COR-L47 (cell line): ENCODE data around the gene IMMP2L.

ENCODE experiments used
- DNase-seq: peaks from one replicate; lab custom pipeline; 2025; lab: John Stamatoyannopoulos, UW

Gene IMMP2L

DNA sequence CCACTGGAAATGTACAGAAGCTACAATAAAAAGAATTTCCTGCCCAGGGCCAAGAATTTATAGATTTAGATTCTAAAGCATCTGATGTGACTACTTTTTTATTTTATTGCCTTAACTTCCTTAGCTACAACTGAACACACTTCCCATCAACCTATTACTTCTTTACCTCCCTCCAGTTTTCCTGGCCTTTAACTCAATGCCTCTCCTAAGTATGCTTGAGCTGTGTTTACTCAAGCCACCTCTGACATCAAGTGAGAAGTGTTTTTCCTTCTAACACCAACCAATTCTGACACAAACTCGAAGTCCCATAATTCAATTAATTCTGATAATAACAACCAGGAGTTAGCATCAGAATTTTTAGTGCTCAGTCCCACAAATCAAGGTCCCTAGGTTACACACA, 170.0 kb downstream of the IMMP2L start:
- DNase-seq: no peak

DNA sequence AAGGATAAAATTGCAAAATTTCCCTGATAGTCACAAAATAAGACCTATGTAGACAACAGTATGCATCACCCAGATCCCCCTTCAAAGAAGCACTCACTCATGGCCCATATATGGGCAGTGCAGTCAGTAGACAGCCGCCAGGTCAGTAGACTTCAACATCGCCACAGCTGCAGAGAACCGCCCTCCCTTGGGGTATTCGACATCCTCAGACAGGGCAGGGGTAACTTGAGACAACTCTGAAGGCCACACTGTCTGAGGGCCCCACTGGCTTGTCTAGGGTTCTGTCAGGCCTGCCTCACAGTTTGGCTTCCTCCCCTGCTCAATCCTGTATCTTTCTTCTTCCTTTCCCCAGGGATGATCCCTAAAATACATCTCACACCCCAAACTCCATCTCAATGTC, 172.3 kb downstream of the IMMP2L start:
- no peak for DNase-seq

DNA sequence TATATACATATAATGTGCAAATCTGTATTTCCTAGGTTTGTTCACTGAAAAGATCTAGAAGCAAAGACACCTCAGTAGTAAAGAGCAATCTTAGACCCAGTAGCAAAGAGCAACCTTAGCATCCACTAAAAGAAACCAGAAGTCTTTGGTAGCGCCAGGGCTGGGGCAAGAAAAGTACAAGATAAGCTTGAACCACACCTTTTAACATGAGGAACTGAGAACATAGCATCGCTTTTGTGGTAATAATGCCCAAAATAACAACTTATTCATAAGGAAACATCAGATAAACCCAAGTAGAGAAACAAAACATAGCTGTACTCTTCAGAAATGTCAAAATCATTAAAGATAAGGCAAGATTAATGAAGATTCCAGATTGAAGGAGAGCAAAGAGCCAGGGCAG, 173.4 kb downstream of the IMMP2L start:
- no peak for DNase-seq

DNA sequence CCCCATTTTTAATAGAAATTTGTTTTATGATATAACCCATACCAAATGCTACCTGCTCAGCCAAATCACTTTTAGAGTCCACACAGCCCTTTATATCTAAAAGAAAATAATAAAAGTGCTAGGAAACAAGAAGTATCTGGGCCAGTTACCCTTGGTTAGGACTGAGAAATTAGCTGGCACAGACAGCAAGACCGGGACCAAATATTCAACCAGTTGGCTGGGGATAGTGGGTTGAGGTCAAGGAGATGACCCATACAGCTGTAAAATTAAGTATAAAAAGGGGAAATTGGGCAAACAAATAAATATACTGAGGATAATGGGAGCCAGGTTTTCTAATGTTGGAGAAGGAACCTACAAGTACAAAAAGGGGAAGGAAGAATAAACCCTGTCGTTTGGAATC, 174.3 kb downstream of the IMMP2L start:
- DNase-seq: no peak

DNA sequence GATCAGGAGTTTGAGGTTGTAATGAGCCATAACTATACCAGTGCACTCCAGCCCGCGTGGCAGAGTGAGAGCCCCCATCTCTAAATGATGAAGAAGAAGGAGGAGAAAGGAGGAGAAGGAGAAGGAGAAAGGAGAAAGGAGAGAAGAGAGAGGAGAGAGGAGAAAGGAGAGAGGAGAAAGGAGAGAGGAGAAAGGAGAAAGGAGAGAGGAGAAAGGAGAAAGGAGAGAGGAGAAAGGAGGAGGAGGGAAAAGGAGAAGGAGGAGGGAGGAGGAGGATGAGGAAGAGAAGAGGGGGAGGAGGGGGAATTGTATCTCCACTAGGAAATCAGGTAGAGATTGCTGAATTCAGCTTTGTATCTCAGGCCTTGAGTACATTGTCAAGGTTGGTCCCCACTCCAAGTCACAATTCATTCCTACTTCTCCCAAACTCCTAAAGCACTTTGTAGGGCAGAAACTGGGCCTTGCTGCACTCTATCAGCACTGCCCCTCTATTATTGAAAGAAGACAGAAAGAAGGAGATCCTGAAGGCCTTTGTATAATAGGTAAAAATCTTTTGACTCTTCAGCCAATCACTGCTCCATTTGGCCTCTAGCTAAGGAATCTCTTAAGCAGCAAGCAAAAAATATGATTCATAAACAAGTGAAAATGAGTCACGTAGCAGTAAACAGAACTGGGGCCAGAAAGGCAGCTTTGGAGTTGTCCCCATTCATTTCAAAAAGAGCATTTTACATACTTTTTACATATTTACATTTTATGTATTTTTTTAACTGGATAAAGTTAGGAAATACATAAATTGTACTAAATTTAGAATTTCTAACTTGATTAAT, 178.0 kb downstream of the IMMP2L start:
- no peak for DNase-seq

DNA sequence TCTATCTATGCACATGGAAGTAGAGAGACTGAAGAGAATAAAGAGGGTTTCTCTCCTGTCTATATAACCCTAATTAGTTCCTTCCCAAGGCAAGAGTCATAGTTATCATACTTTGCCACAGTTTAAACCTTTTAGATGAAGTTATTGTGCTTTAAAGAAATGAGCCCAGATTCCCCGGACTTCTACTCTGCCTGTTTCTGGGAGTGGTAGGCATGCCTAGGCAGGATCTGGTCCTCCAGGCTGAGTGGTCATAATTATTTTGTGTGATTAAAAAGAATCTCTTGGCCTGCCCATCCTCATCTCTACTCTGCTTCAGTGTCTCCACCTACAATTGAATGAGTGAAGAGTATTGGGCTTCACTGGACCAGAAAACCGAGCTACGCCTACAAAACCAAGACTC, 179.2 kb downstream of the IMMP2L start:
- DNase-seq: no peak

DNA sequence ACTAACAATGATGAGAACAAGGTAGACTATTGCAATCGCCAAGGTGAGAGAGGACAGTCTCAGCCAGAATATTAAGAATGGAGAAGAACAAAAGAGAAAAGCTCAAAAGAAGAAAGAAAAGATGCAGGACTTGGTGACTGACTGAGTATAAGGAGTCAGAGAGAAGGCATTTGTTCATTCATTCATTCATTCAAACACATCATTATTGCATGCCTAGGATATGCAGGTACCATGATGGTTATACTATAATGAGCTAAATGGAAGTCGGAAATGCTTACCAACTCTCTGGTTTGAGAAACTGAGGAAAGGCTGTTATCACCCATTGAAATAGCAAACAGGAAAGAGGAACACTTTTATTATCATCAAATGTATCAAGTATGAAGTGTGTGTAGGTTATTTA, 180.7 kb downstream of the IMMP2L start:
- DNase-seq: no peak

DNA sequence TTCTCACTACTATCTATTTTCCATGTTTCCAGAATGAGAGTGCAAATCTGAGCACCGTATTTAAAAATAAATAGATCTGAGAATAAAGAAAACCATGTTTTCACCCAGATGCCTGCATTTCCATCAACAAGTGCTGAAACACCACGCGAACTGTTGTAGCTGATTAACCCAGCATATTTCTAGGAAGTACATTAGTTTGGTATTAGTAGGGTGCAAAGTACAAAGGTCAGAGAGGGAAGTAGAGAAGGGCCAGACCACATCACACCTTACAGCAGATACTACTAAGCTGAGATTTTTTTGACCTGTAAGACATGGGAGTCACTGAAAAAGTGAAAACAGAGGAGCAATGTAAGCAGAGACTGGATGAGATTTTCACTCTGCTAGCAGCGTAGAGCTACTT, 181.3 kb downstream of the IMMP2L start:
- DNase-seq: no peak

DNA sequence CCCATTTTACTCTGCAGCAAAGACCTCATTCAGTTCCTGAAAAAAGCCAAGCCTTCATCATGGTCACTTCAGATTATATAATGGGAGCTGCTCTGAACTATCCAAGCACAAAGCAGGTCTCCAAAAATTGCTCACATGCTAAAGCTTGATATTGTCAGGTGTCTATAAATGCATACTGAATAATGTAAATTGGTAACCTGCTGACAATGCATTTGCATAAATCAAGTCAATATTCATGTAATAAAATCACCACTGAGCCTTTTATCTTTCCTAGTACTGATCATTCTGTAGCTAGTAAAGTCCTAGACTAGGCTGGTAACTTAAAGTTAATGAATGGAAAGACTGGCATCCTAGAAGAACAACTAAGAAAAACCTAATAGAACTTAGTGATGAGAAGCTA, 188.3 kb downstream of the IMMP2L start:
- no peak for DNase-seq

DNA sequence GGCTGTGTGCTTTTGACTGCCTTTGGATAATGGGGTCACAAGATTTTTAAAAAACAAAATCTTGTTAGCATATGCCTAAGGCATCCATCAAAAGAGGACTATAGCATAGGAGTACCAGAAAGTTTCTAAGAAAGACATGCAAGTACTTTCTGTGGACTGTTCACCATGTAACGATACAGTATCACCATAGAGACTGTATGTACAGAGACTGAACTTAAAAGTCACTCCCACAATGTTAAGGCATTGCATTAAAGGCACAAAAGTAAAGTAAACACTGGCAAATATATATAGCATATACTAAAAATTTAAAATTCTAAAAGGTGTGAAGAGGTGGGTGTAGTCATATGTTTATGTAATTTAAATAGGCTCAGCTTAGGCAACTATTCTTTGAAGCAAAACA, 190.9 kb downstream of the IMMP2L start:
- DNase-seq: no peak

DNA sequence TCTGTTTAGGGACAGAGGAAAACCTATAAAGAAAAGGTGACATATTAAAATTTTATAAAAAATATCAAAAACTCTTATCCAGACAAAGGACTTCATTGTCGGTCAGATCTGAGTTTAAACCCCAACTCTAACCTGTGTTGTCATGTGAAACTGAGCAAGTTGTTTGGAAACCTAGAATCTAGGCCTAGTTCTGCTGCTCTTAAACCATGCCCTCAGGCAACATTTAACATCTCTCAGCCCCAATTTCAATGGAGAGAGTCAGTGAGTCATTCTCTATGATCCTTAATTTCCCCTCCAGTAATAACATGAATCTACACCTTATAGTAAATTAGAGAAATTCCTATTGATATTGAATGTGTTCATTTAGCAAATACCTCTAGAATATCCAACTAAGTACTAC, 192.3 kb downstream of the IMMP2L start:
- no peak for DNase-seq

DNA sequence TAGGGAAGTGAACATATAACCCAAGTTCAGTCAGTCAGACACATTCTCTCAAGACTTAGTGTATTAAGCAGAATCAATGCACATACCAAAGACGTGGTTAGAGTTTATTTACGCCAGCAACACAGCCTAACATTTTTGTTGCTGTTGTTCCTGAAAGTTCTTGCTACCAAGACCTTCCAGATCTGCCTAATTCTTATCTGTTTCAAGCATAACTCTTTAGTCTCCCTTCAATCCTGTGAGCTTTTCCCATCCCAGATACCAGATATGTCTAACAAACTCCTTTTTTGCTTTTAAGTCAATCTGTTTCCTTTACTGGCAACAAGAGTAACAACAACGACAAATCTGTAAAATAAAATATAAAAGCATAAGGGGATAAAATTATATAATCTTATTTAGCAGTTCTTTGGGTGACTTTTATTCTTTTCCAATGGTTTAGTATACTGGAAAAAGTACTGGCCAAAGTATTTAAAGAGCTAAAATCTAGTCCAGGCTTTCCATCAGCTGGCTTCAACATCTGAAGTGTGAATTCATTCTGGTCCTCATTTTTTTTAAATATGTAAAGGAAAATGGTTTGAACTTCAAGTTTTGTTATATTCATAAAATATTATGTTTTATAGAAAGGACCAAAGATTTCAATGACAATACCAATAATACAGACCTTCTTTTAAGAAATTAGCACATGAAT, 193.8 kb downstream of the IMMP2L start:
- DNase-seq: no peak

DNA sequence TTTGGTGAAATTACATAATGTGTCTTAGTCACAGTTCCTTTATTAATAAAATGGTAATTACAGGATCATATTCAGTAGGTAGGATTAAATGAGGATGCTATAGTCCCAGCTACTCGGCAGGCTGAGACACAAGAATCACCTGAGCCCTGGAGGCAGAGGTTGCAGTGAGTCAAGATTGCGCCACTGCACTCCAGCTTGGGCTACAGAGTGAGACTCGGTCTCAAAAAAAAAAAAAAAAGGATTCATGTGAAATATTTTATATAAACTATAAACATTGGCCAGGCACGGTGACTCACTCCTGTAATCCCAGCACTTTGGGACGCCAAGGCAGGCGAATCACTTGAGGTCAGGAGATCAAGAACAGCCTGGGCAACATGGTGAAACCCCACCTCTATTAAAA, 197.9 kb downstream of the IMMP2L start:
- no peak for DNase-seq

DNA sequence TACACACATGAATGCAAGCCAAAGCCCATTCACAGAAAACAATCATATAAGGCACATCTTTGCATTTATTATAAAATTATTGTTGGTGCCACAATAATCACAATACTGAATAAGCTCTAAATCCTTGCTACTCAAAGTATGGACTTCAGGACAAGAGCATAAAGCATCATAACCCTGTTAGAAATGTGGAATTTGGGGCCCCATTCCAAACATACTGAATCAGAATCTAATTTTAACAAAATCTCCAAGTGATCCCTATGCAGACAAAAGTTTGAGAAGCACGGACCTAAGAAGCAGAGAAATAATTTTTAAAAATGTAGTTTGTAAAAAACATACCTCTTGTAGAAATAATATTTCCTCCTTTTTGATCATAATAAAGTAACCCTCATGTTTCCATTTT, 199.2 kb downstream of the IMMP2L start:
- no peak for DNase-seq

DNA sequence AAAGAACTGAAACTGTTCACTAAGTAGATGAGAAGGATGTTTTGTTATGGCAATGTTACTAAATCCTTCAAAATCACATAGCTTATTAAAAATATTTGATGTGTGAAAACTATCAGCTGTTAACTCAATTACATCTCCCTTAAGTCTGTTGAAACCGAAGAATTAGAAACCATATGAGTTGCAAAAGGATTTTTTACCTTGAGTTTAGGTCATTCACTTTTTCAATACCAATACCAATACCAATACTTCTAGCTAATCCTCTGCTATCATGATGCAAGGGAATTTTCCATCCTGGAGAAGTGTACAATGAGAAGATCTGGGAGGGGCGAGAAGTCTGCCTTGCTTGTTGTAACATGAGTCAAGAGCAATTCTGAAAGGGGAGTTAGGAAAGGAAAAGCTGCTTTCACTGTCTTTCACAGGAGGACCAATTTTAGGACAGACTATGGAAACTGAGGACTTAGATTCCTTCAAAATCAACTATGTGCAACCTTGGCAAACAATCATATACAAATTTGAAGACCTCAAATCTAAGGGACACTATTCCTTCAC, 199.7 kb downstream of the IMMP2L start:
- DNase-seq: no peak

DNA sequence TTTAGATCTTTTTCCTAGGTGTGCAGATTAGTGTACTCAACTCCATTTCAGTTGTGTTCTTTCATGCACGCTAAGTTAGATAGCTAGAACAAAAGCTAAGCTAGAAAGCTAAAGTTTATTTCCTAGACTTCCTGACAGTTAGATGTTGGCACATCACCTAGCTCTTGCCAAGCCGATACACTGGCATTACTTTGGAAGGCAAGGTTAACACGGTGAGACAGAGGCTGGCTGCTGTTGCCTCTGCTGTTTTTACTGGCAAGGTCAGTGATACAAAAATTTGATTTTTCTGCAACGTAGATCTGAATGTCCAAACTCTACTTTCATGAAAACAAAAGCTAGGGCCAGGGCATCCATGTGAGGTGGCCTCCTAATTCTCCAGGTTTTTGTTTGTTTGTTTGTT, 203.4 kb downstream of the IMMP2L start:
- no peak for DNase-seq

DNA sequence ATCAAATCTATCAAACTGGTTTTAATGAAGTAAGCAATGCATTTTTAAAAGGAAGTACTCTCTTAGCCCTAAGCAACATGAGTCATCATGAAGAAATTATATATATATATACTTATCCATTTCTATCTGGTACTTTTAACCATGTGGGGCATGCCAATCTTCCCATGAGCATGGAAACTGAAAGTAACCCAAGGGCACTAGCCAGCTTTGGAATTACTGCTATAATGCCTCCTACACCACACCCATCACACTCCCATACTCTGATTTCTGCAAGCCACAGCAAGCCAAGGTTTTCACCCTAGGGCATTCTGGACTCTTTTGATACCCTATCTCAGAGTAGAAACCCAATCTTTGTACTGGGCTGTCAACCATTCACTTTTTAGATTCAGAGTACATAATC, 204.6 kb downstream of the IMMP2L start:
- no peak for DNase-seq

DNA sequence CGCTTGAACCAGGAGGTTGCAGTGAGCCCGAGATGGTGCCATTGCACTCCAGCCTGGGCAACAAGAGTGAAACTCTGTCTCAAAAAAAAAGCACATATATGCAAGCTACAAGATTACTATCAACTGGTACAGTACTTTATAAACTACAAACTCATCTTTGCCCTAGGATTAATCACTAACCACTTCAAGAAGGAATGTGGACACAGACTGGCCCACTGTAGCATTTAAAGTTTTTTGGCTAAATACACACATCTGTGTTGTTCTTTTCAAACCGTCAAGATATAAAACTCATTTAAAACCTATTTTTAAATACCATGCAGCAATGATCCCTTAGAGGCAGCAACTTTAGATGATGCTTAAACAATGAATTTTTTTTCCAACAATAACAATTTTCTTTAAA, 205.4 kb downstream of the IMMP2L start:
- DNase-seq: no peak

DNA sequence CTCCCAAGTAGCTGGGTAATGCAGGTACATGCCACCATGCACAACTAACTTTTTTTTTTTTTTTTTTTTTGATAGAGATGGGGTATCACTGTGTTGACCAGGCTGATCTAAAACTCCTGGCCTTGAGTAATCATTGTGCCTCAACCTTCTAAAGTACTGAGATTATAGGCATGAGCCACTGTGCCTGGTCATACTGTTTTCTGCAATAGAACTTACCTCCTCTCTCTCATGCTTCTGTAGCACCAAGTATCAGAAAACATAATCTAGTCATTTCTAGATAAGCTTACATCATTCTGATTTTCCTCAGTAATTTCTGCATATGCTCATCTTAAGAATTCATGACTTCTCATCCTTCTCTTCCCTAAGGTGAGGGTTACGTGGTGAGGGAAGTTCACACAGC, 210.0 kb downstream of the IMMP2L start:
- no peak for DNase-seq

DNA sequence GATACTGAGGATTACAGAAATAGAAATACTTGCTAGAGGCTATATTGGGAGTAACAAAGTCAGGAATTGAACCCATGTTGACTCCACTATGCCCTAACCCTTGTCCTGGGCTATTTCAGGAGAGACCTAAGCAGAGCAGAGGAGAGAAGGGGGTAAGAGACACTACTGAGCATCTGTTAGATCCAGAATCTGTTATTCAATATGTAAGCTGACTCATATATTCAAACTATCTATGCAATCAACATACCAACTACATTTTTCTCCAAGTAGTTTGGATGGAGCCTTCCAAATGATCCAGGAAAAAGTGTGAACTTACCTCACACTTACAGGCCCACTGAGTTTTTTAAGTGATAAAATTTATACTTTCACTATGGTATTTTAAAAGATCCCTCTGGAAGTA, 216.1 kb downstream of the IMMP2L start:
- DNase-seq: no peak

DNA sequence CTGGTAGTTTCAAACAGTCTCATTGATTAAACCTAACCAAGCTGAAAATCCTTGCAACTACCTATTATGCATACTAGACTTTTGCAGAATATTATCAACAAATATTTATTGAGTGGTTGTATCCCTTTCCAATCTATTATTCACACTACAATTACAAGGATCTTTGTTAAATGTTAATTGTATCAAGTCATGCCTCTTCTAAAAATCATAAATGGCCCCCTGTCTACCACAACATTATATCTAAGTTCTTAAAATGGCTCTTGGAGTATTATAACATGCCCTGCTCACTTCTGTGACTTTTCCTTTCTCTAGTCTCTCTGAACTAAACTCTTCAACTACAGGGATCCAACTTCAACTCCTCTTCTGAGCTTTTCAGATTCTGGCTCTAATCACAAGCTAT, 219.3 kb downstream of the IMMP2L start:
- DNase-seq: no peak

DNA sequence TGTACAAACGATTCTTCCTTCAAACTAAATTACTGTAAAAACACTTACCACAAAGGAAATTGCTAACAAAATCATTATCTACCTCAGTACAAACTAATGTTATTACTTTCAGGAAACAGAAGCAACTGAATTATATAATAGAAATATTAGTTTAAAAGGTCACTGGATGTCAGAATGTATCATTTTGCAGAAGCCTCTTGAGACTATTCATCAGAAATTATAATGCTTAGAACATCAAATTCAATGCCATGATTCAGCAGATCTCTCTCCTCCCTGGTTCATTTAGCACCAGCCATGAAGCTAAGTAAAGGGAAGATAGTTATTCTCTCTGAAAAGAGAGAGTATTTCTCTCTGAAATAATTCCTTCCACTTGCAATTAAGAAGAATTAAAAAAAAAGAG, 223.3 kb downstream of the IMMP2L start:
- no peak for DNase-seq

DNA sequence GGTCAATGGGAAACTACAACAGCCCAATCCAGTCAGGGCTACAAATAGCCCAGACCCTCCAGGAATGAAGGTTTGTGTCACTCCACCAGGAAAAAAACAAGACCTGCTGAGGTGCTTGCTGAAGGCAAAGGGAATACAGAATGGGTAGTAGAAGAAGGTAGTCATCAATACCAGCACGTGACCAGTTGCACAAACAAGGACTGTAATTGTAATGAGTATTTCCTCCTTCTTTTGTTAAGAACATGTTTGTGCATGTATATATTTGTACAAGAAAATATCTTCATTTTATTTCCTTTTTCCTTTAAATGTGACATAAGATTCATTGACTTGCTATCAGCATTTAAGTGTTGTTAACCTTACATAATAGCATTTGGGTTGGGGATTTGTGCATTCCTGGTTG, 229.3 kb downstream of the IMMP2L start:
- no peak for DNase-seq

DNA sequence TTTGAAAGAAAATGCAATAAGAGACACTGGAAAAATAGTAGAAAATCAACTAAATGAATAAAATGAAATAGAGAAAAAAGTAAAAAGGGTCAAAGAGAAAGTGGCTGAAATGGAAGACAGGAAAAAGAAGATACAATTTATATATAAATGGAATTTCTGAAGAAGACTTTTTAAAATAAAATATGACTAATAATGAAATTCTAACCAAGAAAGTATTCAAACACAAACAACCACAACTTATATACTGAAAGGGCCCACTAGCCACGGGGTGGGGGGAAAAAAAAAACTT, 232.1 kb downstream of the IMMP2L start:
- no peak for DNase-seq
